Fibroblast of lung (primary cell): ENCODE results near the gene PEX6. TPM values are rescaled to one million over a fixed set of nuclear protein-coding genes. Genes with fewer than 3 reads are reported as not detected.

Experiments used
- DNase-seq, 2 donors: peaks; one replicate each; pipeline versions ENCODE4 v3.0.0 to v3.0.0-alpha.2; 2010; ENCODE audit warnings: low read depth in 2 of 2
- H2AFZ ChIP-seq: 2 replicates; pipeline ENCODE4 v1.5.1; 2012; ENCODE audit warnings: low read length, control low read depth, inconsistent platforms
- H3K27ac ChIP-seq: 2 replicates; pipeline ENCODE4 v1.5.1; 2011; ENCODE audit warnings: low read length, control low read depth; ENCODE audit not compliant: insufficient read depth
- H3K27me3 ChIP-seq: 2 replicates; pipeline ENCODE4 v1.5.1; 2011; ENCODE audit warnings: mild to moderate bottlenecking, low read length; ENCODE audit not compliant: control insufficient read depth, insufficient read depth
- H3K36me3 ChIP-seq: 2 replicates; pipeline ENCODE4 v1.5.1; 2011; ENCODE audit warnings: low read length; ENCODE audit not compliant: control insufficient read depth, insufficient read depth
- H3K4me1 ChIP-seq: 2 replicates; pipeline ENCODE4 v1.5.1; 2011; ENCODE audit warnings: low read length; ENCODE audit not compliant: control insufficient read depth, insufficient read depth; ENCODE audit errors: extremely low read depth
- H3K4me2 ChIP-seq: 2 replicates; pipeline ENCODE4 v1.5.1; 2011; ENCODE audit warnings: low read length, control low read depth; ENCODE audit not compliant: insufficient read depth; ENCODE audit errors: extremely low read depth
- H3K4me3 ChIP-seq, 4 experiments: fragments of 200-600 bp in 1 of 4; sonication (generic) in 1 of 4; replicated peaks in 1 of 4; 2 replicates each; pipeline ENCODE4 v1.5.1; 2011 to 2016; ENCODE audit warnings: low read length in 4 of 4, low read depth in 3 of 4, mild to moderate bottlenecking in 3 of 4, control low read depth in 2 of 4, inconsistent platforms in 1 of 4, mixed read lengths in 1 of 4; ENCODE audit not compliant: insufficient read depth in 1 of 4; ENCODE audit errors: control extremely low read depth in 1 of 4
- H3K79me2 ChIP-seq: 2 replicates; pipeline ENCODE4 v1.5.1; 2012; ENCODE audit warnings: mild to moderate bottlenecking, low read length, inconsistent platforms; ENCODE audit not compliant: control insufficient read depth, insufficient read depth
- H3K9ac ChIP-seq: 2 replicates; pipeline ENCODE4 v1.5.1; 2011; ENCODE audit warnings: mild to moderate bottlenecking, low read length, control low read depth; ENCODE audit not compliant: insufficient read depth
- H3K9me3 ChIP-seq: 2 replicates; pipeline ENCODE4 v1.5.1; 2012; ENCODE audit warnings: low read depth, low read length; ENCODE audit not compliant: control insufficient read depth, insufficient read depth
- H4K20me1 ChIP-seq: 2 replicates; pipeline ENCODE4 v1.5.1; 2011; ENCODE audit warnings: low read length; ENCODE audit not compliant: control insufficient read depth, insufficient read depth; ENCODE audit errors: extremely low read depth
- EZH2 ChIP-seq: IDR thresholded peaks from 2 replicates; pipeline ENCODE4 v1.5.1; 2012; ENCODE audit warnings: low read length, control low read depth, mild to moderate bottlenecking; ENCODE audit errors: missing control alignments
- polyA plus RNA-seq, 2 donors: library from polyadenylated mRNA; depleted of rRNA in 1 of 2; stranded (reverse) in 1 of 2; unstranded in 1 of 2; fragments of >200 nt; gene quantifications; 2 replicates each; pipeline ENCODE4 v1.2.1, GENCODE V29; 2011 to 2012; ENCODE audit warnings: missing spikeins in 1 of 2
- total RNA-seq: library from RNA; depleted of rRNA; stranded (reverse); fragments of >200 nt; gene quantifications from 2 replicates; pipeline ENCODE4 v1.2.1, GENCODE V29; 2014
- TF ChIP-seq, protein P1 (sequence below), 2 donors: IDR thresholded peaks in 1 of 2; conservative IDR thresholded peaks in 1 of 2; 1 replicate in 1 of 2; 2 replicates in 1 of 2; pipeline ENCODE4 v1.5.1; 2011 to 2012; ENCODE audit warnings: low read length in 2 of 2, control low read depth in 1 of 2, inconsistent platforms in 1 of 2, low read depth in 1 of 2, mild to moderate bottlenecking in 1 of 2

Gene PEX6
- total and polyA plus RNA-seq, 2 donors (not counting 1 experiment from before 2014, with no cell fraction given), result 5.3 to 49.2 TPM

- Histone ChIP-seq H3K9ac (no peak overlapping the region), H2AFZ (no peak overlapping the region), H3K9me3 (no peaks in the 10 kb centered on the region), H3K4me3 (no peak overlapping the region), H3K27ac (no peak overlapping the region), H3K4me1 (no peaks in the 10 kb centered on the region), H3K79me2 (no peaks in the 10 kb centered on the region), H3K36me3 (peaks cover 12% of the 10 kb centered on the region), H4K20me1 (no peaks in the 10 kb centered on the region), H3K4me2 (no peak overlapping the region), H3K27me3 (no peaks in the 10 kb centered on the region)
- TF ChIP-seq EZH2, result no peak
- TF ChIP-seq, protein P1, sequence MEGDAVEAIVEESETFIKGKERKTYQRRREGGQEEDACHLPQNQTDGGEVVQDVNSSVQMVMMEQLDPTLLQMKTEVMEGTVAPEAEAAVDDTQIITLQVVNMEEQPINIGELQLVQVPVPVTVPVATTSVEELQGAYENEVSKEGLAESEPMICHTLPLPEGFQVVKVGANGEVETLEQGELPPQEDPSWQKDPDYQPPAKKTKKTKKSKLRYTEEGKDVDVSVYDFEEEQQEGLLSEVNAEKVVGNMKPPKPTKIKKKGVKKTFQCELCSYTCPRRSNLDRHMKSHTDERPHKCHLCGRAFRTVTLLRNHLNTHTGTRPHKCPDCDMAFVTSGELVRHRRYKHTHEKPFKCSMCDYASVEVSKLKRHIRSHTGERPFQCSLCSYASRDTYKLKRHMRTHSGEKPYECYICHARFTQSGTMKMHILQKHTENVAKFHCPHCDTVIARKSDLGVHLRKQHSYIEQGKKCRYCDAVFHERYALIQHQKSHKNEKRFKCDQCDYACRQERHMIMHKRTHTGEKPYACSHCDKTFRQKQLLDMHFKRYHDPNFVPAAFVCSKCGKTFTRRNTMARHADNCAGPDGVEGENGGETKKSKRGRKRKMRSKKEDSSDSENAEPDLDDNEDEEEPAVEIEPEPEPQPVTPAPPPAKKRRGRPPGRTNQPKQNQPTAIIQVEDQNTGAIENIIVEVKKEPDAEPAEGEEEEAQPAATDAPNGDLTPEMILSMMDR (conservative IDR thresholded peaks at IDR 0.05 in 1 of 2, IDR thresholded peaks at IDR 0.05 in 1 of 2; ENCODE audit: low read depth in 1 of 2, low read length in 2 of 2), result no peak
- DNase-seq, result no peak
These were observed 38.4 kb downstream of the PEX6 start for GRCh38 chr6:42940493-42941045.

- H3K4me1 ChIP-seq, result no peaks in the 10 kb centered on the region
- H3K27me3 ChIP-seq, result no peaks in the 10 kb centered on the region
- no peak overlapping the region for H3K4me2 ChIP-seq
- no peak overlapping the region for H3K27ac ChIP-seq
- H3K79me2 ChIP-seq, result no peaks in the 10 kb centered on the region
- no peaks in the 10 kb centered on the region for H3K9me3 ChIP-seq
- H3K36me3 ChIP-seq, result peaks cover 15% of the 10 kb centered on the region
- no peak for TF ChIP-seq EZH2
- TF ChIP-seq, protein P1 (conservative IDR thresholded peaks at IDR 0.05 in 1 of 2, IDR thresholded peaks at IDR 0.05 in 1 of 2; ENCODE audit: low read depth in 1 of 2, low read length in 2 of 2), result no peak
- H3K9ac ChIP-seq, result no peak overlapping the region
- no peak overlapping the region for H3K4me3 ChIP-seq
- no peak overlapping the region for H2AFZ ChIP-seq
- H4K20me1 ChIP-seq, result no peaks in the 10 kb centered on the region
- DNase-seq, result no peak
These were observed 39.2 kb downstream of the PEX6 start for GRCh38 chr6:42939810-42940167.

DNA sequence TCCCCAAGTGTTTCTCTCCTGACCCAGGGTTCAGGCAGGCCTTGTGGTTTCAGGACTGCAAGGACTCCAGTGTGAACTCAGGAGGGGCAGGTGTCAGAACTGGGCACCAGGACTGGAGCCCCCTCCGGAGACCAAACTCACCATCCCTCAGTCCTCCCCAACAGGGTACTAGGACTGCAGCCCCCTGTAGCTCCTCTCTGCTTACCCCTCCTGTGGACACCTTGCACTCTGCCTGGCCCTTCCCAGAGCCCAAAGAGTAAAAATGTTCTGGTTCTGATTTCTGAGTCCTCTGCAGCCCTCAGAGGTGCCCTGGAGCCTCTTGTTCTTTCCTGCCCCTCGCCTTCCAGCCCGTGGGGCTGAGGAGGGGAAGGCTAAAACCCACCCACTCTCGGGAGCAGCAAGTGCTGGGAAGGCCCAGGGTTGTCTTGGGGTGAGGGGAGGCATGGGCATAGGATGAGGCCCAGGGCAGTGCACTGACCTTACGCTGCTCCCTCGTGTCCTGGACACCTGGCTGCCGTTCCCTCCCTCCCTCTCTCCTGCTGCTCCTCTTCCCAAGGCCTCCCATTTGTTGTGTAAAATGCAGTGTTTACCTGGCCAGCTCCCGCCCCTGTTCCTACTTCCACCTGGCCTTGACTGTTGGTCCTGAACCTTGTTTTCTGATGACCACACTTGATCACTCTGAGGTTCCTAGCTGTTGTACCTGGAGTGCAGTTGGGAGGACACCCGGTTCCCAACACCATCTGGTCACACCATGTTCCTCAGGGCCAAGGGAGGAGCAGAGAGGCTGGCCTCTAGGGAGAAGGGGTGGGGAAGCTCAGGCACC is 39.8 kb downstream of the PEX6 start:
- H3K36me3 ChIP-seq, result peaks cover 16% of the 10 kb centered on the region
- no peak for DNase-seq
- TF ChIP-seq EZH2, result no peak
- TF ChIP-seq, protein P1 (conservative IDR thresholded peaks at IDR 0.05 in 1 of 2, IDR thresholded peaks at IDR 0.05 in 1 of 2; ENCODE audit: low read depth in 1 of 2, low read length in 2 of 2), result no peak
- H3K4me3 ChIP-seq, result no peak overlapping the region
- H3K4me2 ChIP-seq, result no peak overlapping the region
- H3K9ac ChIP-seq, result no peak overlapping the region
- no peaks in the 10 kb centered on the region for H3K4me1 ChIP-seq
- H3K27me3 ChIP-seq, result no peaks in the 10 kb centered on the region
- H3K27ac ChIP-seq, result no peak overlapping the region
- H2AFZ ChIP-seq, result no peak overlapping the region
- H4K20me1 ChIP-seq, result no peaks in the 10 kb centered on the region
- peaks cover 1% of the 10 kb centered on the region for H3K79me2 ChIP-seq
- no peaks in the 10 kb centered on the region for H3K9me3 ChIP-seq
